ENCODE results near the gene GUCA1A.

- no peak for TF ChIP-seq CTCF (IDR thresholded peaks at IDR 0.05)
- no peak for TF ChIP-seq ZFX (IDR thresholded peaks at IDR 0.05; ENCODE audit: borderline replicate concordance)
These were observed 25.1 kb upstream of the GUCA1A start for GRCh38 chr6:42148058-42148457.
